Measurements from ENCODE around the gene PIM2.
"Not testable (repeated sequence)": the region's sequence is repeated elsewhere in the genome, so short reads cannot be mapped to it uniquely, and the experiment has no call there.

Gene PIM2

DNA sequence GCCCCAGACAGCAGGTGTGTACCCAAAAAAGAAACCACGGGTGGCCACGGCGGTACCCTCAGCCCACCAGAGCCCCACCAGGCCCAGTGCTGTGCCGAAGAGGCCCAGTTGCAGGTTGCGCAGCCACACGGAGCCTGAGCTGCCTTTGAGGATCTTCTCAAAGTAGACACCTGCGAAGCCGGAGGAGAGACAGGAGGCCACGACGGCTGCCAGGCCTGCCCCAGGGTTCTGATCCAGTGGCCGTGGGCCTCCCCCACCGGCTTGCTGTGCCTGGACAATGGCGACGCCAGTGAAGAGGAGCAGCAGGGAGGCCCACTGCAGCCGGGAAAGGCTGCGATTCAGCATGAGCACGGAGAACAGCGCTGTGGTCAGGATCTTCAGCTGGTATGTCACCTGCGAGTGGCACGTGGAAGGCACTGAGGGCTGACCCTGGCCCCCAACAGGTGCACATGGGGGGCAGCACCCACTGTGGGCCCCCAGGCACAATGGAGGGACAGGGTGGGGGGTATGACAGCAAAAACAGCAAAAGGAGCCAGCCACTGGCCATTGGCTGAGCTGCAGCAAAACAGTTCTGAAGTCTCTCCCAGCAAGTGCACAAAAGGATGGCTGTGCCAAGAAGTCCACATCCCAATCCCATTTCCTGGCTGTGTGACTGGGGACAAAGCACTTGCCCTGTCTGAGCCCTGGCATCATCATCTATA, 13.6 kb downstream of the PIM2 start:
- DNase-seq (ENCODE audit: low spot score) = no peak

DNA sequence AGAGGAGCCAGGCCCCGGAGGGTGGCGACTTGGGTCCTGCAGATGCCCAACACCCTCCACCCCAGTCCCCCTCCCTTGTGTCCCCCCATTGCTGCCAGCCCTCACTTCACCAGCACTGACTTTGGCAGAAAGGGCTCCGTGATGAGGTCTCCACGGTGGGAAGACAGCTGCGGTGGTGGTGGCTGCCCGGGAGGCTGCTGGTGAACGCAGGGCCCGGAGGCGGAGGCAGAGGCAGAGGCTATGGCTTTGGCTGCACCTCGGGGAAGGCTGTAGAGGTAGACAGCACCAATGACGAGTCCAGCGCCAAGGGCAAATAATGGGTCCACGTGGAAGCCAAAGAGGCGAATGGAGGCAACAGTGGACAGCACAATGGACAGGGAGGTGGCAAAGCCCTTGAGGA, 14.2 kb downstream of the PIM2 start:
- DNase-seq (ENCODE audit: low spot score) = no peak

- no peak for DNase-seq (ENCODE audit: low spot score)
Observed at GRCh38 chrX:48904180-48904579, 14.6 kb downstream of the PIM2 start.

DNA sequence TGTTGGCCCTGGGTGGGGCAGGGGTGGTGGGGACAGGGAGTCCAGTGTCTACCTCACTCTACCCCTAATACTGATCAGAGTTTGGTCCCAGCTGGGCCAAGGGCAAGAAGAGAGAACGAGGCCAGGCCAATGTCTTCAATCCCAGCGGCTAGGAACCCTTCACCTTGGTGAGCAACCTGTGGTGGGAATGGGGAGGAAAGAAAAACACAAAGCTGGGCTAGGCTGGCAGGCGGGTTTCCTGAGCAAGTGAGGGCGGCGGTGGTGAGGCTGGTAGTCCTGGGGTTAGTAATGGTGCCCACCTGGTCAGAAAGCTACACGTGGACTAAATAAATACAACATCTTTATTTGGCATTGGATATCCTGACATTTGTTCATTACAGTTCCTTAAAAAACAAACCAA, 15.5 kb downstream of the PIM2 start:
- DNase-seq (ENCODE audit: low spot score) = no peak

DNA sequence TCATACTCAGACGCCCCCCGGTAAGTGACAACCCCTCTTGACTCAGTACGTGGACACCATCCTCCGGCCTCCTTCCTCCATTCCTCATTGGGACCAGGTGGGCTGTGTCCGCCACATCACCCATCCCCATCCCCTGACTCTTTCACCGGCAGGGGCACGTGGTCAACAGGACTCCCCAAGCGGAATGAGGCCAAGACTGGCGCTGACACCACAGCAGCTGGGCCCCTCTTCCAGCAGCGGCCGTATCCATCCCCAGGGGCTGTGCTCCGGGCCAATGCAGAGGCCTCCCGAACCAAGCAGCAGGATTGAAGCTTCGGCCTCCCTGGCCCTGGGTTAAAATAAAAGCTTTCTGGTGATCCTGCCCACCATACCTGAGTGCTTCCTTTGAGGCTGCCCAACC, 16.0 kb downstream of the PIM2 start:
- no peak for DNase-seq (ENCODE audit: low spot score)

DNA sequence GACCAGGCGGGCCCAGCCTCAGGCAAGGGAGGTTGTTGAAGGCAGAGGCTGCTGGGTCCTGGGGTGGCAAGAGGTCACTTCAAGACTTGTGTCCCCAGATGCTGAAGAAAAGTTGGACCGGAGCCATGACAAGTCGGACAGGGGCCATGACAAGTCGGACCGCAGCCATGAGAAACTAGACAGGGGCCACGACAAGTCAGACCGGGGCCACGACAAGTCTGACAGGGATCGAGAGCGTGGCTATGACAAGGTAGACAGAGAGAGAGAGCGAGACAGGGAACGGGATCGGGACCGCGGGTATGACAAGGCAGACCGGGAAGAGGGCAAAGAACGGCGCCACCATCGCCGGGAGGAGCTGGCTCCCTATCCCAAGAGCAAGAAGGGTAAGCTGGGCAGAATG, 16.7 kb downstream of the PIM2 start:
- DNase-seq (ENCODE audit: low spot score) = no peak

DNA sequence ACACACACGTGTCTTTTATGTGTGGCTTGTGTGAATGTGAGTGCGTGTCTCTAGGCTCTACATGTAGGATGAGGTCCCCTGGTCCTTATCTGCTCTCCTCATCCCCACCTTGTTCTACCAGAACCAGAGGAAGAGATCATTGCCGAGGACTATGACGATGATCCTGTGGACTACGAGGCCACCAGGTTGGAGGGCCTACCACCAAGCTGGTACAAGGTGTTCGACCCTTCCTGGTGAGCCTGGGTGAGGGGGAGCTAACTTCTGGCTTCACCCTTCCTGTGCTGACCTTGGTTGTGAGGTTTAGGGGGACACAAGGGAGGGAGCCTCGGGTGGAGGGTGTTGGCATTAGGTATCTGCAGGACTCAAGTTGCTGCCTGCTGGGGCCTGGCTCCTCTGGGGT, 17.8 kb downstream of the PIM2 start:
- DNase-seq (ENCODE audit: low spot score) = no peak

DNA sequence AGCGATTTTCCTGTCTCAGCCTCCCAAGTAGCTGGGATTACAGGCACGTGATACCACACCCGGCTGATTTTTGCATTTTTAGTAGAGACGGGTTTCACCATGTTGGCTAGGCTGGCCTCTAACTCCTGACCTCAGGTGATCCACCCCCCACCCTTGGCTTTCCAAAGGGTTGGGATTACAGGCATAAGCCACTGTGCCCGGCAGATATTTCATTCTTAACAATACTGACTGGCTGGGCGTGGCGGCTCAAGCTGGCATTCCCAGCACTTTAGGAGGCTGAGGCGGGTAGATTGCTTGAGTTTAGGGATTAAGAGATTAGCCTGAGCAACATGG, 19.8 kb downstream of the PIM2 start:
- DNase-seq (ENCODE audit: low spot score) = no peak

- peak; percentile 89 for DNase-seq (ENCODE audit: low spot score)
Observed at GRCh38 chrX:48897625-48898306, 21.1 kb downstream of the PIM2 start, which contains the start of the genes PQBP1 and TIMM17B. TSS of gene PQBP1 (plus strand) at chrX:48897930. CDS start at chrX:48898510, 580 bp downstream. TSS of gene TIMM17B (minus strand) at chrX:48897768. CDS start at chrX:48897749, 19 bp downstream.

- peak; percentile 60 for DNase-seq (ENCODE audit: low spot score)
Observed at GRCh38 chrX:48897157-48897624, 21.6 kb downstream of the PIM2 start.

GRCh38 chrX:48896611-48897011, 22.2 kb downstream of the PIM2 start:
- DNase-seq (ENCODE audit: low spot score) = no peak

- DNase-seq (ENCODE audit: low spot score) = no peak
Observed at GRCh38 chrX:48894891-48895290, 23.9 kb downstream of the PIM2 start.

- no peak for DNase-seq (ENCODE audit: low spot score)
Observed at GRCh38 chrX:48893556-48894348, 25.1 kb downstream of the PIM2 start.

DNA sequence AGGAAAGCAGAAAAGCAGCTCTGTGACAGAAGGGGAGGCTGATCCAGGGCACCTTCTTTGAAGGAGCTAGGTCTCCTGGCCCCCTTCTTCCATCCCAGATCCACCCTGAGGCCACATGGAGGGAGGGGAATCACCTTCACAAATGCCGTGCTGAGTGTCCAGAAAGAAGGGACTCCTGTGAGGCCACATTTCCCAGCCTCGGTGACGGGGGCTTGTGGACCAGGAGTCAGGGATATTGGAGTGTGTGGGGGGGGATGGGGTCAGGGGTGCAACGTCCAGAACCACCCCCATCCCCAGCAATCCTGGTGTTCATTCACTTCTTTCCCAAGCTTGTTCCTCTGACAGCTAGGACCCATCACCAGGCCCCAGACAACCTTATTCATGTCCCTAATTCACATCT, 25.9 kb downstream of the PIM2 start:
- DNase-seq (ENCODE audit: low spot score) = no peak

DNA sequence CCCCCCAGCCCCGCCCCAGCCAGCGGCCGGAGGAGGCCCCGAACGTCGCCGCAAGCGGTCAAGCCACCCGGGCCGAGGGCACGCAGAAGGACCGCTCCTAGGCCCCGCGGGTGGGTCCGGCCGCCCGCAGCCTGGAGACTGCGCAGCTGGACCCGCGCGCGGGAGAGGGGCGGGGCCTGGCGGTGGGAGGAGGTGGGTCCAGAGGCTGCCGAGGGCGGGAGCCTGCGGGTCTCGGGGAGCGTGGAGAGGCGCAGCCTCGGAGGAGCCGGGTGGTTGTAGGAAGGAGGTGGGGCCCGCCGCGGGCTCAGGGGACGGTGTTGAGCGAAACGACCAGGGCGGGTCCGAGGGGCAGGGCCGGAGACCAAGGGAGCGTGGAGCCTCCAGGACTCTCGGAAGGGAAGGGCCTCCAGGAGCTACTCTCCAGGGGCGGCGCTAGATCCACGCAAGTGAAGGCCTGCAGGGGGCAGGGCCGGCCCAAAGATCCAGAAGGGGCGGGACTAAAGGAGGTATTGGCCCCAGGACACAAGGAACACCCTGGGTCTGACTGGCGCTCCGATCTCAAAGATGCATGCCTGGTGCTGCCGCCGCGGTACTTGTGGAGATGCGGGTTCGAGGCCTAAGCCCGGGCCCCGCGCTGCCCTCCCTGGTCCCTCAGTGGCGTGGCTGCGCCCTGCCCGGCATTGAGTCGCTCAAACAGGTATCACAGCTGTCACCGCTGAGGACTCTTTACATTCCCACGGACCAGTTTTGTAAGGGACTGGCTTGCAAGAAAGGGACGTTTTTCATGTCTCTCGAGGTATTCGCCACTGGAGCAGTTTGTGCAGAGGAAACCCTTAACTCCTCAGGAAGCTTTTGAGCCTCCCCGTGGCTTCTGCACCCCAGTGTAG, 27.2 kb downstream of the PIM2 start:
- DNase-seq (ENCODE audit: low spot score) = peak; percentile 76

DNA sequence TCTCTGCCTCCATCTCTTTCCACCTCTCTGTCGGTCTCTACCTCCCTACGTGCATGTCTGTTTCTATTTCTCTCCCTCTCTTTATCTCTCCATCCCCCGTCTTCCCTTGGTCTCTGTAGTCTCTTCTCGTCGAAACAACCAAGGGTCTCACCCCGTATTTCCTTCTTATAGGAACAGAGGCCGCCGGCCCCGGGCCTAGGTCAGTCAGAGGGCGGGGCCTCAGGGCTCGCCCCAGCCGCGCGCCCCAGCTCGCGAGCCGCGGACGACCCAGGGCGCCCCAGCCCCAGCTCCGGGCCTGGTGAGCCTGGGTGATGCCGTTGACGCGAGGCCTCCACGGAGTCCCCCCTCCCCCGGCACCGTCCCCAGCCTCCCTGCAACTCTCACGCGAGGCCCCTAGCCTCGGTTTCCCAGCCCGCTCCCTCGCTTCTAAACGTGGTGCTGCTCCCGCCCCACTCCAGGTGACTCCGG, 27.9 kb downstream of the PIM2 start:
- no peak for DNase-seq (ENCODE audit: low spot score)

DNA sequence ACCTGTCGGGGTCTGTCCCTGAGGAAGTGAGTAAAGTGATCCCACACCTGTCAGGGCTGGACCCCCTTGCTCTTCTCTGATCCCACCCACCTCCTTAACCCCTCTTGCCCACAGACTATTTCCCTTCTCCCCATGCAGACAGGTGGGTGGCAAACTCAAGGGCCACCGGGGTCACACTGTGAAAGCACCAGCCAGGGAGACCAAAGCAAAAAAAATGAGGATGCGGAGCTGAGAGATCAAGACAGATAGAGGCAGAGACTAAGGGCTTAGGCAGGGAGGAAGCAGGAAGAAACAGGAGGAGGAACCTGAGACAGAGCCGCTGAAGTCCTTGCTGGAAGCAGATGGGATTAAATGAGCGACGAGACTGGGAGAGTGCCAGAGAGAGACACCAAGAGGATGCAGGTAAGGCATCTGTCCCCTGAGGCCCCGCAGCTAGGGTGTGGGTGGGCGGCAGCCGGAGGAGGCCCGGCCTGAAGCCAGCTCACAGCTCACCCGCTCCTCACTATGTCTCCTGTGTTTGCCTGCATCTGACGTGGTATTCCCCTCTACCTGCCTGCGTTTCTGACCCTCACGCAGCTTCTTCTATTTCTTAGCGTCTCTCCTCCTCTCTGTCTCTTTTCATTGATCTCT, 28.4 kb downstream of the PIM2 start:
- DNase-seq (ENCODE audit: low spot score) = no peak

DNA sequence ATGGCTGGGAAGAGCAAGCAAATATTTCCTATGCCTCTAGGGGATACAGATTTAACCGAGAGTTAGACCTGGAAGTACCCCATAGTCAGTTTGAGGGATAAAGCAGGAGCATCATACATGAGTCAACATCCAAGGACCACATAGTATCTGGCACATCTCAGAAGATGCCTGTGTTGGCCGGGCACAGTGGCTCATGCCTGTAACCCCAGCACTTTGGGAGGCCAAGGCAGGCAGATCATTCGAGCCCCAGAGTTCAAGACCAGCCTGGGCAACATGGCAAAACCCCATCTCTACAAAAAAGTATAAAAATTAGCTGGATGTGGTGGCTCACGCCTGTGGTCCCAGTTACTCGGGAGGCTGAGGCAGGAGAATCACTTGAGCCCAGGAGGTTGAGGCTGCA, 32.2 kb downstream of the PIM2 start:
- DNase-seq (ENCODE audit: low spot score) = not testable (repeated sequence)

DNA sequence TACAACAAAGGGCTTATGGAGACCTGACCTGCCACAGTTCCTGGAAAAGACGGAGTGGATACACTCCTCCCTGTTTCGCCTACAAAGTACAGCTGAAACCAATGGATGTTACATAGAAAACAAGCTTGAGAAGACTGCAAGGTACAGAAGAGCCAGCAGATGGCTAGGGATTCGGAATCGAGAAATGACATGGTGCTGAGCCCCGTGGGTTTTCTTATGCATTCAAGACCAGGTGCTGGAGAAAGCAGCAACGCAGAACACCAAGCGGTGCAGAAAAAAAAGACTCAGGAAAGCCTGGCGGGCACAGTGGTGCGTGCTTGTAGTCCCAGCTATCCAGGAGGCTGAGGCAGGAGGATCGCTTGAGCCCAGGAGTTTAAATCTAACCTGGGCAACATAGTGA, 35.1 kb downstream of the PIM2 start:
- no peak for DNase-seq (ENCODE audit: low spot score)

DNA sequence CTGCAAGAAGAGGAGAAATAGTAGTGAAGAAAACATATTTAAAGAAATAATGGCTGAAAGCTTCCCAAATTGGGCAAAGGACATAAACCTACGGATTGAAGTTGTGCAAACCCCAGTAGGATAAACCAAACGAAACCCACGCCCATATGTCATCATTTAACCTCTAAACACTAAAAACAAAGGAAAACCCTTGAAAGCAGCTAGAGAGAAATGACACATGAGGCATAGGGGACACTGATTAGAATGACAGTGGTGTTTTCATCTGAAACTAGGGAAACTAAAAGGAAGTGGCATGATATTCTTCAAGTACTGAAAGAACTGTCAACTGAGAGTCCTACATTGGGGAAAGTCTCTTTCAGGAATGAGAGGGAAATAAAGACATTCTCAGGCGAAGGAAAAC, 41.9 kb downstream of the PIM2 start:
- DNase-seq (ENCODE audit: low spot score) = not testable (repeated sequence)

GRCh38 chrX:48872017-48872416, 46.8 kb downstream of the PIM2 start:
- DNase-seq (ENCODE audit: low spot score) = not testable (repeated sequence)
